ENCODE measurements around the gene CDT1. TPM values are rescaled to one million over a fixed set of nuclear protein-coding genes. Genes with fewer than 3 reads are reported as not detected.

Gene CDT1
- total and polyA plus RNA-seq, 2 experiments from 2014 or later = 5.1 to 5.2 TPM

DNA sequence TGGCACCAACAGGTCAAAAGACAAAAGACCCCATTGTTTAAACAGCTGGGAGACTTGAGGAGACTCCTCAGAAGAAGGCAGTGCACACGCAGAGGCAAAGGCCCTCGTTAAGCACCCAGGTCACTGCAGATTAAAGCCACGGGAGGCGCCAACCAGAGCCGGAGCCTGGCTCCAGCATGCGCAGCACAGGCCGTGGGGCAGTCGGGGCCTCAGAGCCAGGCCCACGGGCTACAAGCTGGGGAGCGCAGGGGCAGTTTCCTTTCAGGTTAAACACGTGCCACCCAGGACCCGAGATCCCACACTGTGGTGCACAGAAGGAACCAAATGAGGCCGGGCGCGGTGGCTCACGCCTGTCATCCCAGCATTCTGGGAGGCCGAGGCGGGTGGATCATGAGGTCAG, 27.8 kb upstream of the CDT1 start:
- Histone ChIP-seq H3K9me2 (replicated peaks; ENCODE audit: insufficient read depth) (no peaks in the 10 kb centered on the region), H3K4me2 (no peak overlapping the region), H3K79me2 (peaks cover 65% of the 10 kb centered on the region), H3K27ac (no peak overlapping the region), H3K36me3 (replicated peaks; ENCODE audit: insufficient read depth, low read depth) (no peaks in the 10 kb centered on the region), H3K4me1 (ENCODE audit: insufficient read depth) (peaks cover 51% of the 10 kb centered on the region), H4K20me1 (ENCODE audit: insufficient read depth, poor library complexity, severe bottlenecking) (peaks cover 4% of the 10 kb centered on the region), H3K9me3 (ENCODE audit: low read depth) (no peaks in the 10 kb centered on the region), H2AFZ (no peak overlapping the region), H3K27me3 (no peaks in the 10 kb centered on the region), H3K4me3 (no peak overlapping the region)
- TF ChIP-seq EZH2phosphoT487 (IDR thresholded peaks at IDR 0.05; ENCODE audit: low read depth, severe bottlenecking, unreplicated experiment) = no peak
- TF ChIP-seq, protein P1, sequence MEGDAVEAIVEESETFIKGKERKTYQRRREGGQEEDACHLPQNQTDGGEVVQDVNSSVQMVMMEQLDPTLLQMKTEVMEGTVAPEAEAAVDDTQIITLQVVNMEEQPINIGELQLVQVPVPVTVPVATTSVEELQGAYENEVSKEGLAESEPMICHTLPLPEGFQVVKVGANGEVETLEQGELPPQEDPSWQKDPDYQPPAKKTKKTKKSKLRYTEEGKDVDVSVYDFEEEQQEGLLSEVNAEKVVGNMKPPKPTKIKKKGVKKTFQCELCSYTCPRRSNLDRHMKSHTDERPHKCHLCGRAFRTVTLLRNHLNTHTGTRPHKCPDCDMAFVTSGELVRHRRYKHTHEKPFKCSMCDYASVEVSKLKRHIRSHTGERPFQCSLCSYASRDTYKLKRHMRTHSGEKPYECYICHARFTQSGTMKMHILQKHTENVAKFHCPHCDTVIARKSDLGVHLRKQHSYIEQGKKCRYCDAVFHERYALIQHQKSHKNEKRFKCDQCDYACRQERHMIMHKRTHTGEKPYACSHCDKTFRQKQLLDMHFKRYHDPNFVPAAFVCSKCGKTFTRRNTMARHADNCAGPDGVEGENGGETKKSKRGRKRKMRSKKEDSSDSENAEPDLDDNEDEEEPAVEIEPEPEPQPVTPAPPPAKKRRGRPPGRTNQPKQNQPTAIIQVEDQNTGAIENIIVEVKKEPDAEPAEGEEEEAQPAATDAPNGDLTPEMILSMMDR (IDR thresholded peaks at IDR 0.05; ENCODE audit: poor library complexity) = no peak
- no peak for TF ChIP-seq EZH2 (IDR thresholded peaks at IDR 0.05; ENCODE audit: borderline replicate concordance)
- WGBS (ENCODE audit: low lambda C conversion rate, missing lambda C conversion rate) = 91% methylated on average over 18 of the region's 18 CpGs
- DNase-seq (ENCODE audit: low spot score) = no peak

- Histone ChIP-seq H3K79me2 (peaks cover 75% of the 10 kb centered on the region), H3K27me3 (no peaks in the 10 kb centered on the region), H2AFZ (no peak overlapping the region), H3K4me1 (ENCODE audit: insufficient read depth) (peaks cover 51% of the 10 kb centered on the region), H3K36me3 (replicated peaks; ENCODE audit: insufficient read depth, low read depth) (no peaks in the 10 kb centered on the region), H3K9me3 (ENCODE audit: low read depth) (no peaks in the 10 kb centered on the region), H3K9me2 (replicated peaks; ENCODE audit: insufficient read depth) (no peaks in the 10 kb centered on the region), H3K4me3 (no peak overlapping the region), H3K27ac (no peak overlapping the region), H4K20me1 (ENCODE audit: insufficient read depth, poor library complexity, severe bottlenecking) (peaks cover 7% of the 10 kb centered on the region), H3K4me2 (no peak overlapping the region)
- no peak for DNase-seq (ENCODE audit: low spot score)
- WGBS (ENCODE audit: low lambda C conversion rate, missing lambda C conversion rate) = 80% methylated on average over 34 of the region's 34 CpGs
- TF ChIP-seq EZH2phosphoT487 (IDR thresholded peaks at IDR 0.05; ENCODE audit: low read depth, severe bottlenecking, unreplicated experiment) = no peak
- no peak for TF ChIP-seq EZH2 (IDR thresholded peaks at IDR 0.05; ENCODE audit: borderline replicate concordance)
- TF ChIP-seq, protein P1 (IDR thresholded peaks at IDR 0.05; ENCODE audit: poor library complexity) = no peak
These were observed 25.9 kb upstream of the CDT1 start for GRCh38 chr16:88777471-88778270.

DNA sequence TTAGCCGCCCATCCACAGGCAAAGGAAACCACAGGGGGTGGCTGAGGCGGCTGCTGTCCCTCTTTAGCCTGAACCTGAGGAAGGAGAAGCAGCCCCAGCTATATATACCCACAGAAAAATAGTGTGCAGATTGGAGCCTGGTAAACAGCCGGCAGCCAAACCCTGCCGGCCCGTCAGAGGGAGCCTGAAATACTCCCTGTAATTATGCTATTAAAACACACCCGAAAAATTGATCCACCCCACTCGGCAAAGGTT, 25.4 kb upstream of the CDT1 start:
- H3K4me1 ChIP-seq (ENCODE audit: insufficient read depth) = peaks cover 49% of the 10 kb centered on the region
- peaks cover 79% of the 10 kb centered on the region for H3K79me2 ChIP-seq
- H3K27me3 ChIP-seq = no peaks in the 10 kb centered on the region
- no peak overlapping the region for H3K4me2 ChIP-seq
- H4K20me1 ChIP-seq (ENCODE audit: insufficient read depth, poor library complexity, severe bottlenecking) = peaks cover 10% of the 10 kb centered on the region
- TF ChIP-seq EZH2 (IDR thresholded peaks at IDR 0.05; ENCODE audit: borderline replicate concordance) = no peak
- H3K9me2 ChIP-seq (replicated peaks; ENCODE audit: insufficient read depth) = no peaks in the 10 kb centered on the region
- 85% methylated on average over 7 of the region's 7 CpGs for WGBS (ENCODE audit: low lambda C conversion rate, missing lambda C conversion rate)
- H3K4me3 ChIP-seq = no peak overlapping the region
- H2AFZ ChIP-seq = no peak overlapping the region
- no peak overlapping the region for H3K27ac ChIP-seq
- H3K9me3 ChIP-seq (ENCODE audit: low read depth) = no peaks in the 10 kb centered on the region
- H3K36me3 ChIP-seq (replicated peaks; ENCODE audit: insufficient read depth, low read depth) = no peaks in the 10 kb centered on the region
- DNase-seq (ENCODE audit: low spot score) = no peak

- 92% methylated on average over 30 of the region's 30 CpGs for WGBS (ENCODE audit: low lambda C conversion rate, missing lambda C conversion rate)
- Histone ChIP-seq H3K9me3 (ENCODE audit: low read depth) (no peaks in the 10 kb centered on the region), H3K4me1 (ENCODE audit: insufficient read depth) (peaks cover 49% of the 10 kb centered on the region), H4K20me1 (ENCODE audit: insufficient read depth, poor library complexity, severe bottlenecking) (peaks cover 14% of the 10 kb centered on the region), H3K36me3 (replicated peaks; ENCODE audit: insufficient read depth, low read depth) (no peaks in the 10 kb centered on the region), H3K9me2 (replicated peaks; ENCODE audit: insufficient read depth) (no peaks in the 10 kb centered on the region), H2AFZ (no peak overlapping the region), H3K27me3 (no peaks in the 10 kb centered on the region), H3K27ac (no peak overlapping the region), H3K4me3 (no peak overlapping the region), H3K79me2 (peaks cover 81% of the 10 kb centered on the region), H3K4me2 (no peak overlapping the region)
- no peak for DNase-seq (ENCODE audit: low spot score)
- no peak for TF ChIP-seq EZH2 (IDR thresholded peaks at IDR 0.05; ENCODE audit: borderline replicate concordance)
- no peak for TF ChIP-seq EZH2phosphoT487 (IDR thresholded peaks at IDR 0.05; ENCODE audit: low read depth, severe bottlenecking, unreplicated experiment)
- TF ChIP-seq, protein P1 (IDR thresholded peaks at IDR 0.05; ENCODE audit: poor library complexity) = no peak
These were observed 25.0 kb upstream of the CDT1 start for GRCh38 chr16:88778541-88779065.
